RCC 7860 (cell line): Measurements from ENCODE around the gene PI4K2B.
A peak's percentile ranks its signal among the peaks of the same experiment; 100 is the strongest.
"Not testable (repeated sequence)": the region's sequence is repeated elsewhere in the genome, so short reads cannot be mapped to it uniquely, and the experiment has no call there.

Experiments used
- DNase-seq: peaks from one replicate; pipeline ENCODE4 v3.0.0-alpha.2; 2015; ENCODE audit warnings: low spot score
- FAIRE-seq: peaks from 2 replicates; lab custom pipeline; 2012; peaks lifted over from hg19 to GRCh38; lab: Jason Lieb, UNC

PI4K2B gene

GRCh38 chr4:25233737-25234389, at the start of gene PI4K2B:
PI4K2B (plus strand) TSS chr4:25234033; CDS start chr4:25234164, 131 bp downstream.
- FAIRE-seq = no peak
- DNase-seq = peak; percentile 74

GRCh38 chr4:25184056-25184455, 49.8 kb upstream of the PI4K2B start:
- FAIRE-seq = no peak

GRCh38 chr4:25190407-25190806, 43.4 kb upstream of the PI4K2B start:
- FAIRE-seq (no peak), DNase-seq (no peak)

More at GRCh38 chr4:25184056-25184455, 49.8 kb upstream of the PI4K2B start:
- no peak for DNase-seq

- FAIRE-seq = no peak
- no peak for DNase-seq
Observed at GRCh38 chr4:25198713-25199112, 35.1 kb upstream of the PI4K2B start.

GRCh38 chr4:25207997-25208396, 25.8 kb upstream of the PI4K2B start:
- FAIRE-seq (no peak), DNase-seq (no peak)

- FAIRE-seq = no peak
- no peak for DNase-seq
Observed at GRCh38 chr4:25209702-25210101, 24.1 kb upstream of the PI4K2B start.

GRCh38 chr4:25211721-25212120, 22.1 kb upstream of the PI4K2B start:
- DNase-seq (no peak), FAIRE-seq (no peak)

GRCh38 chr4:25212822-25213221, 21.0 kb upstream of the PI4K2B start:
- FAIRE-seq (no peak), DNase-seq (no peak)

- DNase-seq (no peak), FAIRE-seq (no peak)
Observed at GRCh38 chr4:25213347-25213979, 20.4 kb upstream of the PI4K2B start.

- not testable (repeated sequence) for FAIRE-seq, DNase-seq
Observed at GRCh38 chr4:25214750-25215149, 19.1 kb upstream of the PI4K2B start.

- FAIRE-seq = no peak
- no peak for DNase-seq
Observed at GRCh38 chr4:25215511-25215910, 18.3 kb upstream of the PI4K2B start.

GRCh38 chr4:25221377-25221776, 12.5 kb upstream of the PI4K2B start:
- DNase-seq (no peak), FAIRE-seq (no peak)

GRCh38 chr4:25223802-25224375, 9.9 kb upstream of the PI4K2B start:
- FAIRE-seq = no peak
- DNase-seq = no peak

- FAIRE-seq = no peak
- no peak for DNase-seq
Observed at GRCh38 chr4:25229804-25230203, 4.0 kb upstream of the PI4K2B start.

- no peak for FAIRE-seq
- DNase-seq = no peak
Observed at GRCh38 chr4:25233194-25233593, 639 bp upstream of the PI4K2B start.

GRCh38 chr4:25234390-25235370, 847 bp downstream of the PI4K2B start:
- DNase-seq (peak; percentile 75), FAIRE-seq (peak; percentile 78)

GRCh38 chr4:25235401-25235800, 1.6 kb downstream of the PI4K2B start:
- FAIRE-seq (no peak), DNase-seq (no peak)

- not testable (repeated sequence) for FAIRE-seq, DNase-seq
Observed at GRCh38 chr4:25236030-25236429, 2.2 kb downstream of the PI4K2B start.

GRCh38 chr4:25236971-25237370, 3.1 kb downstream of the PI4K2B start:
- FAIRE-seq (no peak), DNase-seq (no peak)

- DNase-seq = no peak
- FAIRE-seq = no peak
Observed at GRCh38 chr4:25238052-25238451, 4.2 kb downstream of the PI4K2B start.

- DNase-seq, FAIRE-seq: not testable (repeated sequence)
Observed at GRCh38 chr4:25239528-25239927, 5.7 kb downstream of the PI4K2B start.
